HepG2 (cell line): ENCODE data around the gene CCBE1. TPM values are rescaled to one million over a fixed set of nuclear protein-coding genes. Genes with fewer than 3 reads are reported as not detected.

Experiments used
- ATAC-seq: fragments of 200-7000 bp; cut with Tn5 transposase; 3 replicates; pipeline ENCODE4 v1.9.1; 2020; ENCODE audit warnings: mild to moderate bottlenecking, moderate library complexity
- BruUV-seq: library from RNA; stranded (reverse); fragments of 400-500 nt; replicated peaks from 2 replicates; lab custom pipeline; 2021; lab: Mats Ljungman, UMichigan
- CTCF ChIA-PET: fragments of 300-600 bp; formaldehyde crosslinking; extraction: SDS; loops from one replicate; lab custom pipeline; 2021; ENCODE audit warnings: low total read pairs, inconsistent platforms, low intra/inter-chr PET ratio; lab: Yijun Ruan, JAX
- POLR2A ChIA-PET: fragments of 350-600 bp; sonication (Branson Sonifier 250); formaldehyde crosslinking; loops from one replicate; lab custom pipeline; 2020; ENCODE audit warnings: antibody characterized with exemption, inconsistent platforms; lab: Yijun Ruan, JAX
- DNase-seq: peaks from one replicate; pipeline ENCODE4 v3.0.0-alpha.2; 2015; ENCODE audit warnings: low spot score
- FAIRE-seq: peaks from 3 replicates; lab custom pipeline; 2011; peaks lifted over from hg19 to GRCh38; lab: Jason Lieb, UNC
- H2AFZ ChIP-seq: one replicate; pipeline ENCODE4 v1.6.1; 2011; ENCODE audit warnings: low read length, inconsistent platforms
- H3K27ac ChIP-seq: fragments of 300-600 bp; 3 replicates; pipeline ENCODE4 v1.8.0; 2011; ENCODE audit warnings: mixed run types, mild to moderate bottlenecking, mixed read lengths, low read length, inconsistent platforms; ENCODE audit not compliant: insufficient read depth; ENCODE audit errors: extremely low read length
- H3K27me3 ChIP-seq, 2 experiments: fragments of 200-600 bp in 1 of 2; 2 replicates in 1 of 2; 3 replicates in 1 of 2; pipeline versions ENCODE4 v1.6.0 to v1.8.0; 2011; ENCODE audit warnings: low read length in 2 of 2, mild to moderate bottlenecking in 2 of 2, moderate library complexity in 2 of 2, inconsistent platforms in 1 of 2; ENCODE audit not compliant: insufficient read depth in 2 of 2, control insufficient read depth in 1 of 2
- H3K36me3 ChIP-seq, 2 experiments: fragments of 200-600 bp in 1 of 2; replicated peaks in 1 of 2; 2 replicates in 1 of 2; 3 replicates in 1 of 2; pipeline versions ENCODE4 v1.5.1 to v1.8.0; 2011; ENCODE audit warnings: low read length in 2 of 2, inconsistent platforms in 1 of 2; ENCODE audit not compliant: insufficient read depth in 2 of 2, control insufficient read depth in 1 of 2
- H3K4me1 ChIP-seq: 2 replicates; pipeline ENCODE4 v1.5.1; 2012; ENCODE audit warnings: low read length, inconsistent platforms; ENCODE audit not compliant: insufficient read depth
- H3K4me2 ChIP-seq: 2 replicates; pipeline ENCODE4 v1.6.0; 2011; ENCODE audit warnings: low read depth, low read length, inconsistent platforms
- H3K4me3 ChIP-seq, 3 experiments: fragments of 200-600 bp in 1 of 3; sonication (generic), shearing (Covaris generic) in 1 of 3; replicated peaks in 1 of 3; 2 replicates each; pipeline ENCODE4 v1.5.1; 2011 to 2016; ENCODE audit warnings: low read length in 3 of 3, inconsistent platforms in 2 of 3, low read depth in 2 of 3, mild to moderate bottlenecking in 2 of 3, control low read depth in 1 of 3, mixed read lengths in 1 of 3; ENCODE audit not compliant: insufficient read depth in 1 of 3
- H3K79me2 ChIP-seq: one replicate; pipeline ENCODE4 v1.6.1; 2011; ENCODE audit warnings: low read length, inconsistent platforms; ENCODE audit not compliant: insufficient read depth
- H3K9ac ChIP-seq: 2 replicates; pipeline ENCODE4 v1.6.0; 2011; ENCODE audit warnings: mild to moderate bottlenecking, low read depth, low read length, inconsistent platforms; ENCODE audit not compliant: insufficient read depth
- H3K9me3 ChIP-seq: 2 replicates; pipeline ENCODE4 v1.5.1; 2012; ENCODE audit warnings: mild to moderate bottlenecking, low read length
- H4K20me1 ChIP-seq: 2 replicates; pipeline ENCODE4 v1.6.0; 2011; ENCODE audit warnings: inconsistent platforms, mild to moderate bottlenecking, low read length, moderate library complexity; ENCODE audit not compliant: insufficient read depth
- E2F5 ChIP-seq: sonication (generic); formaldehyde crosslinking; conservative IDR thresholded peaks from 2 replicates; pipeline ENCODE4 v1.4.0; 2020; ENCODE audit warnings: missing genetic modification reagents
- ERF ChIP-seq: IDR thresholded peaks from 2 replicates; pipeline ENCODE4 v1.6.1; 2018; ENCODE audit warnings: missing biosample characterization, missing genetic modification reagents
- HNRNPLL ChIP-seq: fragments of 200-400 bp; formaldehyde crosslinking; IDR thresholded peaks from 2 replicates; pipeline ENCODE4 v1.6.1; 2017; ENCODE audit warnings: mild to moderate bottlenecking, low read depth, low read length; ENCODE audit not compliant: poor library complexity, severe bottlenecking
- HOXD1 ChIP-seq: sonication (generic); formaldehyde crosslinking; IDR thresholded peaks from 2 replicates; pipeline ENCODE4 v1.5.0; 2020; ENCODE audit warnings: missing genetic modification reagents
- JDP2 ChIP-seq: sonication (generic); formaldehyde crosslinking; IDR thresholded peaks from 2 replicates; pipeline ENCODE4 v1.8.1; 2022; ENCODE audit warnings: missing genetic modification reagents, borderline replicate concordance
- LCORL ChIP-seq, 2 experiments: fragments of 450-650 bp in 1 of 2; sonication (generic) in 1 of 2; formaldehyde crosslinking in 1 of 2; IDR thresholded peaks; 2 replicates each; pipeline versions ENCODE4 v1.5.0 to v1.6.1; 2017 to 2020; ENCODE audit warnings: antibody characterized with exemption in 1 of 2, missing genetic modification reagents in 1 of 2
- MATR3 ChIP-seq: sonication (generic); formaldehyde crosslinking; IDR thresholded peaks from 2 replicates; pipeline ENCODE4 v1.4.0; 2020; ENCODE audit warnings: missing genetic modification reagents
- NR1H2 ChIP-seq: sonication (generic); formaldehyde crosslinking; IDR thresholded peaks from 2 replicates; pipeline ENCODE4 v1.8.1; 2022; ENCODE audit warnings: low read depth, missing genetic modification reagents, borderline replicate concordance
- RFX1 ChIP-seq: fragments of 450-650 bp; IDR thresholded peaks from 2 replicates; pipeline ENCODE4 v1.6.1; 2017
- SNAPC2 ChIP-seq: sonication (generic); formaldehyde crosslinking; IDR thresholded peaks from 2 replicates; pipeline ENCODE4 v1.8.1; 2022; ENCODE audit warnings: mild to moderate bottlenecking, missing genetic modification reagents
- TEAD2 ChIP-seq: sonication (generic); formaldehyde crosslinking; IDR thresholded peaks from 2 replicates; pipeline ENCODE4 v1.9.0; 2021; ENCODE audit warnings: missing genetic modification reagents
- TP53 ChIP-seq: sonication (generic); formaldehyde crosslinking; conservative IDR thresholded peaks from 2 replicates; pipeline ENCODE4 v1.4.0; 2020; ENCODE audit warnings: missing genetic modification reagents
- TRIM22 ChIP-seq: fragments of 450-650 bp; IDR thresholded peaks from 2 replicates; pipeline ENCODE4 v1.6.1; 2017
- ZNF12 ChIP-seq: sonication (generic); formaldehyde crosslinking; IDR thresholded peaks from 2 replicates; pipeline ENCODE4 v1.5.0; 2020; ENCODE audit warnings: missing genetic modification reagents
- ZNF552 ChIP-seq: sonication (generic); formaldehyde crosslinking; IDR thresholded peaks from 2 replicates; pipeline ENCODE4 v1.9.0; 2022; ENCODE audit warnings: missing genetic modification reagents, mild to moderate bottlenecking, borderline replicate concordance
- ZNF709 ChIP-seq: sonication (generic); formaldehyde crosslinking; IDR thresholded peaks from 2 replicates; pipeline ENCODE4 v1.5.0; 2020; ENCODE audit warnings: mild to moderate bottlenecking, missing genetic modification reagents
- WGBS: methylation state at CpG from one replicate; pipeline ENCODE4 v1.1.6; 2017; ENCODE audit warnings: low lambda C conversion rate; 5-methylcytosine and 5-hydroxymethylcytosine counted together
- in situ Hi-C: cut with HindIII; loops from 2 replicates; pipeline ENCODE4 v1.10.0; 2017; ENCODE audit warnings: low pct_unique_long_range_greater_than_20kb; ENCODE audit not compliant: extremely low pct_ligation_motif_present
- intact Hi-C: fragments of 100-400 bp; cut with micrococcal nuclease; formaldehyde crosslinking; loops from one replicate; pipeline ENCODE4 v1.10.0; 2022; ENCODE audit not compliant: unreplicated experiment
- polyA plus RNA-seq, 8 experiments: library from polyadenylated mRNA; depleted of rRNA in 3 of 8; stranded (reverse) in 7 of 8; unstranded in 1 of 8; fragments of >200 nt; fragmentation: Illumina TruSeq in 4 of 8; extraction: Trizol in 4 of 8; gene quantifications; 2 replicates each; pipeline versions ENCODE4 v1.2.1 to v1.2.3, GENCODE V29; 2011 to 2016; ENCODE audit warnings: low read depth in 4 of 8, missing spikeins in 1 of 8, mixed read lengths in 1 of 8; ENCODE audit not compliant: insufficient read depth in 1 of 8
- total RNA-seq, 5 experiments: library from RNA; depleted of rRNA; stranded (reverse); fragments of >200 nt; fragmentation: Illumina TruSeq; extraction: Trizol; gene quantifications; 2 replicates each; pipeline ENCODE4 v1.2.3, GENCODE V29; 2016; ENCODE audit warnings: low read depth in 1 of 5
- TF ChIP-seq, protein P1 (sequence below): sonication (generic); formaldehyde crosslinking; IDR thresholded peaks from 2 replicates; pipeline ENCODE4 v1.4.0; 2020; ENCODE audit warnings: missing genetic modification reagents, borderline replicate concordance
- TF ChIP-seq, protein P2 (sequence below): sonication (generic); formaldehyde crosslinking; conservative IDR thresholded peaks from 2 replicates; pipeline ENCODE4 v1.4.0; 2020; ENCODE audit warnings: missing genetic modification reagents

Gene CCBE1
- total and polyA plus RNA-seq, 2 of the 13 experiments (the other 11 are each of a cell fraction or from before 2014, with no cell fraction given): not detected

- TF ChIP-seq TRIM22 (no peak), TEAD2 (no peak), ZNF709 (CRISPR knock-in tag) (no peak), HNRNPLL (no peak), HOXD1 (CRISPR knock-in tag) (no peak), ZNF12 (no peak), TP53 (no peak)
- TF ChIP-seq, protein P1, sequence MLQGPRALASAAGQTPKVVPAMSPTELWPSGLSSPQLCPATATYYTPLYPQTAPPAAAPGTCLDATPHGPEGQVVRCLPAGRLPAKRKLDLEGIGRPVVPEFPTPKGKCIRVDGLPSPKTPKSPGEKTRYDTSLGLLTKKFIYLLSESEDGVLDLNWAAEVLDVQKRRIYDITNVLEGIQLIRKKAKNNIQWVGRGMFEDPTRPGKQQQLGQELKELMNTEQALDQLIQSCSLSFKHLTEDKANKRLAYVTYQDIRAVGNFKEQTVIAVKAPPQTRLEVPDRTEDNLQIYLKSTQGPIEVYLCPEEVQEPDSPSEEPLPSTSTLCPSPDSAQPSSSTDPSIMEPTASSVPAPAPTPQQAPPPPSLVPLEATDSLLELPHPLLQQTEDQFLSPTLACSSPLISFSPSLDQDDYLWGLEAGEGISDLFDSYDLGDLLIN (CRISPR knock-in tag): no peak
- TF ChIP-seq, protein P2, sequence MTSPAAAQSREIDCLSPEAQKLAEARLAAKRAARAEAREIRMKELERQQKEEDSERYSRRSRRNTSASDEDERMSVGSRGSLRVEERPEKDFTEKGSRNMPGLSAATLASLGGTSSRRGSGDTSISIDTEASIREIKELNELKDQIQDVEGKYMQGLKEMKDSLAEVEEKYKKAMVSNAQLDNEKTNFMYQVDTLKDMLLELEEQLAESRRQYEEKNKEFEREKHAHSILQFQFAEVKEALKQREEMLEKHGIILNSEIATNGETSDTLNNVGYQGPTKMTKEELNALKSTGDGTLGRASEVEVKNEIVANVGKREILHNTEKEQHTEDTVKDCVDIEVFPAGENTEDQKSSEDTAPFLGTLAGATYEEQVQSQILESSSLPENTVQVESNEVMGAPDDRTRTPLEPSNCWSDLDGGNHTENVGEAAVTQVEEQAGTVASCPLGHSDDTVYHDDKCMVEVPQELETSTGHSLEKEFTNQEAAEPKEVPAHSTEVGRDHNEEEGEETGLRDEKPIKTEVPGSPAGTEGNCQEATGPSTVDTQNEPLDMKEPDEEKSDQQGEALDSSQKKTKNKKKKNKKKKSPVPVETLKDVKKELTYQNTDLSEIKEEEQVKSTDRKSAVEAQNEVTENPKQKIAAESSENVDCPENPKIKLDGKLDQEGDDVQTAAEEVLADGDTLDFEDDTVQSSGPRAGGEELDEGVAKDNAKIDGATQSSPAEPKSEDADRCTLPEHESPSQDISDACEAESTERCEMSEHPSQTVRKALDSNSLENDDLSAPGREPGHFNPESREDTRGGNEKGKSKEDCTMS (CRISPR knock-in tag): no peak
Measured at GRCh38 chr18:59567431-59567830, 129.8 kb downstream of the CCBE1 start (continued).

GRCh38 chr18:59566533-59566971, 130.7 kb downstream of the CCBE1 start:
- in situ Hi-C loops: no loop called here
- H3K79me2 ChIP-seq: no peaks in the 10 kb centered on the region
- no peaks in the 10 kb centered on the region for H3K4me1 ChIP-seq
- ATAC-seq (no peak), FAIRE-seq (no peak), DNase-seq (no peak)
- no peaks in the 10 kb centered on the region for H3K9me3 ChIP-seq
- no peak overlapping the region for H3K9ac ChIP-seq
- under 1% methylated on average over 4 of the region's 4 CpGs for WGBS
- CTCF ChIA-PET: no interaction called here
- no peak overlapping the region for H2AFZ ChIP-seq
- H3K36me3 ChIP-seq: no peaks in the 10 kb centered on the region
- H3K4me2 ChIP-seq: no peak overlapping the region
- no peaks in the 10 kb centered on the region for H4K20me1 ChIP-seq
- intact Hi-C loops: no loop called here
- no peak overlapping the region for H3K27ac ChIP-seq
- peaks cover 0 to 4% of the 10 kb centered on the region in 2 experiments; a peak in 1 of 5 replicates for H3K27me3 ChIP-seq
- no TSS peak for BruUV-seq
- POLR2A ChIA-PET: no interaction called here
- no peak overlapping the region for H3K4me3 ChIP-seq
- TF ChIP-seq ERF (no peak), RFX1 (no peak), MATR3 (CRISPR knock-in tag) (no peak), ZNF552 (no peak), JDP2 (CRISPR knock-in tag) (no peak), SNAPC2 (no peak), E2F5 (CRISPR knock-in tag) (no peak), LCORL (IDR thresholded peaks at IDR 0.05) (no peak), LCORL (CRISPR knock-in tag; IDR thresholded peaks at IDR 0.05) (no peak), NR1H2 (CRISPR knock-in tag) (no peak)
